GM23248 (cell line): ENCODE results near the gene KNDC1.

Experiments used
- EZH2 ChIP-seq: fragments of 200-600 bp; sonication (generic); IDR thresholded peaks from 2 replicates; pipeline ENCODE4 v1.6.1; 2018; ENCODE audit warnings: antibody characterized with exemption, mild to moderate bottlenecking; ENCODE audit not compliant: insufficient read depth, poor library complexity, severe bottlenecking
- EZH2phosphoT487 ChIP-seq: fragments of 200-600 bp; sonication (generic); IDR thresholded peaks from 2 replicates; pipeline ENCODE4 v1.6.1; 2018; ENCODE audit warnings: antibody characterized with exemption, moderate library complexity, mild to moderate bottlenecking, low read depth; ENCODE audit not compliant: insufficient read depth

DNA sequence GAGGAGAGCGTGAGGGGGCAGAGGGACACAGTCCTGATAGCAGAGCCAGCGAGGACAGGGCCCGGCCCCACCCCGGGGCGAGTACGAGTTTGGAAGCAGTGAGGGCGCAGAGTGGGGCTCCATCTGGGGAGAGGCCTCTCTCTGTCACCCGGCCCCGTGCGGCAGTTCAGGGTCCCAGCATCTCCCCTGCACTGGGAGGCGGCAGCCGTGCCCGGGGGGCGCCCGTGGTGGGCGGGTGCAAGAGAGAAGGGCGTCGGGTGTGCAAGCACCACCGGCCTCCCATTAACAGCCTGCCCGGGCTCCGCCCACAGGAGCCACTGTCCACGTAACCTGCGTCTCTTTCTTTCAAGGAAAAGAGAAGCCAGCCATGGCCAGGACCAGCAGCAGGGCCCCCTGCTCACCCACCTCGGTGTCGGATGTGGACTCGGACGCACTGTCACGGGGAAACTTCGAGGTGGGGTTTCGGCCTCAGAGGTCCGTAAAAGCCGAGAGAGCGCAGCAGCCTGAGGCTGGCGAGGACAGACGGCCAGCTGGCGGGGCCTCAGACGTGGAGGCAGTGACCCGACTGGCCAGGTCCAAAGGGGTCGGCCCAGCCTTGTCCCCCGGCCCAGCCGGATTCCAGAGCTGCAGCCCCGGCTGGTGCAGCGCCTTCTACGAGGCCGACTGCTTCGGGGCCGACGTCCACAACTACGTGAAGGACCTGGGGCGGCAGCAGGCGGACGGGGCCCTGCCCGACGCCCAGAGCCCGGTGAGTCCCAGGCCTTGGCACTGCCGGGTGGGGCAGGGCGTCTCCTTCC, 41.3 kb downstream of the KNDC1 start:
- TF ChIP-seq EZH2 (no peak), EZH2phosphoT487 (no peak)
